ENCODE results near the gene FGGY. TPM values are rescaled to one million over a fixed set of nuclear protein-coding genes. Genes with fewer than 3 reads are reported as not detected.

FGGY gene
- total RNA-seq, 1 experiment from 2014 or later, result 12.0 TPM

DNA sequence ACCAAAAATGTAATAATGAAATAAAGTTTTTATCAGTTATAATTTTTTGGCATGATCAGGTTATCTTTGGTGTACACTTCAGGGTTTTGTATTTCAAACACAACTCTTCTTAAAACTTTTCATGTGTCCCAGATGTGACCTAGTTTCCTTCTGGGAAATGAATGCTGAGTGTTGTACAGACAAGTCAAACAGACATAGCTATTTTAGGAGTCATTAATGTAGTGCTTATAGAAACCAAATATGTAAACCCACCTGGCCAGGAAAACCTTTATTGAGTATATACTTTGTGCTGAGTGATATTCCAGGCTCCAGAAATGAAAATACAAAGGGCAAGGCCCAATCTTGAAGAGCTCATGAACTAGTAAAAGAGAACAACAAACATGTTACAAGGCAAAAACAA, 491.9 kb downstream of the FGGY start (continued):
- TF ChIP-seq, protein P1, sequence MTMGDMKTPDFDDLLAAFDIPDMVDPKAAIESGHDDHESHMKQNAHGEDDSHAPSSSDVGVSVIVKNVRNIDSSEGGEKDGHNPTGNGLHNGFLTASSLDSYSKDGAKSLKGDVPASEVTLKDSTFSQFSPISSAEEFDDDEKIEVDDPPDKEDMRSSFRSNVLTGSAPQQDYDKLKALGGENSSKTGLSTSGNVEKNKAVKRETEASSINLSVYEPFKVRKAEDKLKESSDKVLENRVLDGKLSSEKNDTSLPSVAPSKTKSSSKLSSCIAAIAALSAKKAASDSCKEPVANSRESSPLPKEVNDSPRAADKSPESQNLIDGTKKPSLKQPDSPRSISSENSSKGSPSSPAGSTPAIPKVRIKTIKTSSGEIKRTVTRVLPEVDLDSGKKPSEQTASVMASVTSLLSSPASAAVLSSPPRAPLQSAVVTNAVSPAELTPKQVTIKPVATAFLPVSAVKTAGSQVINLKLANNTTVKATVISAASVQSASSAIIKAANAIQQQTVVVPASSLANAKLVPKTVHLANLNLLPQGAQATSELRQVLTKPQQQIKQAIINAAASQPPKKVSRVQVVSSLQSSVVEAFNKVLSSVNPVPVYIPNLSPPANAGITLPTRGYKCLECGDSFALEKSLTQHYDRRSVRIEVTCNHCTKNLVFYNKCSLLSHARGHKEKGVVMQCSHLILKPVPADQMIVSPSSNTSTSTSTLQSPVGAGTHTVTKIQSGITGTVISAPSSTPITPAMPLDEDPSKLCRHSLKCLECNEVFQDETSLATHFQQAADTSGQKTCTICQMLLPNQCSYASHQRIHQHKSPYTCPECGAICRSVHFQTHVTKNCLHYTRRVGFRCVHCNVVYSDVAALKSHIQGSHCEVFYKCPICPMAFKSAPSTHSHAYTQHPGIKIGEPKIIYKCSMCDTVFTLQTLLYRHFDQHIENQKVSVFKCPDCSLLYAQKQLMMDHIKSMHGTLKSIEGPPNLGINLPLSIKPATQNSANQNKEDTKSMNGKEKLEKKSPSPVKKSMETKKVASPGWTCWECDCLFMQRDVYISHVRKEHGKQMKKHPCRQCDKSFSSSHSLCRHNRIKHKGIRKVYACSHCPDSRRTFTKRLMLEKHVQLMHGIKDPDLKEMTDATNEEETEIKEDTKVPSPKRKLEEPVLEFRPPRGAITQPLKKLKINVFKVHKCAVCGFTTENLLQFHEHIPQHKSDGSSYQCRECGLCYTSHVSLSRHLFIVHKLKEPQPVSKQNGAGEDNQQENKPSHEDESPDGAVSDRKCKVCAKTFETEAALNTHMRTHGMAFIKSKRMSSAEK (CRISPR knock-in tag; IDR thresholded peaks at IDR 0.05; ENCODE audit: borderline replicate concordance), result no peak
- no peak for TF ChIP-seq GRHL2 (CRISPR knock-in tag; IDR thresholded peaks at IDR 0.05; ENCODE audit: insufficient replicate concordance, severe bottlenecking)
- TF ChIP-seq ESRRA (CRISPR knock-in tag; IDR thresholded peaks at IDR 0.05; ENCODE audit: borderline replicate concordance), result no peak
- TF ChIP-seq NR1H2 (CRISPR knock-in tag; IDR thresholded peaks at IDR 0.05), result no peak
- TF ChIP-seq ZNF263 (CRISPR knock-in tag; IDR thresholded peaks at IDR 0.05; ENCODE audit: low read depth), result no peak
- TF ChIP-seq NFE2L1 (CRISPR knock-in tag; IDR thresholded peaks at IDR 0.05), result no peak
- TF ChIP-seq ZBTB21 (CRISPR knock-in tag; IDR thresholded peaks at IDR 0.05; ENCODE audit: borderline replicate concordance), result no peak
- no peak for TF ChIP-seq MYBL2 (CRISPR knock-in tag; IDR thresholded peaks at IDR 0.05)
- TF ChIP-seq, protein P2, sequence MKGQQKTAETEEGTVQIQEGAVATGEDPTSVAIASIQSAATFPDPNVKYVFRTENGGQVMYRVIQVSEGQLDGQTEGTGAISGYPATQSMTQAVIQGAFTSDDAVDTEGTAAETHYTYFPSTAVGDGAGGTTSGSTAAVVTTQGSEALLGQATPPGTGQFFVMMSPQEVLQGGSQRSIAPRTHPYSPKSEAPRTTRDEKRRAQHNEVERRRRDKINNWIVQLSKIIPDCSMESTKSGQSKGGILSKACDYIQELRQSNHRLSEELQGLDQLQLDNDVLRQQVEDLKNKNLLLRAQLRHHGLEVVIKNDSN (CRISPR knock-in tag; IDR thresholded peaks at IDR 0.05), result no peak
- TF ChIP-seq, protein P3, sequence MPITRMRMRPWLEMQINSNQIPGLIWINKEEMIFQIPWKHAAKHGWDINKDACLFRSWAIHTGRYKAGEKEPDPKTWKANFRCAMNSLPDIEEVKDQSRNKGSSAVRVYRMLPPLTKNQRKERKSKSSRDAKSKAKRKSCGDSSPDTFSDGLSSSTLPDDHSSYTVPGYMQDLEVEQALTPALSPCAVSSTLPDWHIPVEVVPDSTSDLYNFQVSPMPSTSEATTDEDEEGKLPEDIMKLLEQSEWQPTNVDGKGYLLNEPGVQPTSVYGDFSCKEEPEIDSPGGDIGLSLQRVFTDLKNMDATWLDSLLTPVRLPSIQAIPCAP (CRISPR knock-in tag; IDR thresholded peaks at IDR 0.05), result no peak
- TF ChIP-seq ZNF121 (CRISPR knock-in tag; IDR thresholded peaks at IDR 0.05), result no peak
- TF ChIP-seq ZNF138 (CRISPR knock-in tag; conservative IDR thresholded peaks at IDR 0.05), result no peak
- no peak for TF ChIP-seq TCF7 (CRISPR knock-in tag; IDR thresholded peaks at IDR 0.05; ENCODE audit: low read depth)
- no peak for TF ChIP-seq TEAD1 (CRISPR knock-in tag; IDR thresholded peaks at IDR 0.05)

DNA sequence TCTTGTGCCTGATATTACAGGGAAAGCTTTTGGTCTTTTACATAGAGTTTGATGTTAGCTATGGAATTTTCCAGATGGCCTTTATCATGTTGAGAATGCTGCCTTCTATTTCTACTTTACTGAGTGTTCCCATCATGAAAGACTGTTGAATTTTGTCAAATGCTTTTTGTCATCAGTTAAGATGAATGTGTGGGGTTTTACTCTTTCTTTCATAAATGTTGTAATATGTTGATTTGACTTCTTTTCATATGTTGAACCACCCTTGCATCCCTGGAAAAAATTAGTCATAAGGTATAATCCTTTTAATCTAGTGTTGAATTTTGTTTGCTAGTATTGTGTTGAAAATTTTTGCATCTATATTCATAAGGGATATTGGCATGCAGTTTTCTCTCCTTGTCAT, 501.7 kb downstream of the FGGY start:
- no peak for ATAC-seq
- no peak for DNase-seq (ENCODE audit: low spot score)
- Mint-ChIP-seq H3K27ac (no peak overlapping the region), H3K36me3 (no peaks in the 10 kb centered on the region), H3K27me3 (ENCODE audit: low read depth) (no peaks in the 10 kb centered on the region), H3K9me3 (peaks cover 8% of the 10 kb centered on the region), H3K4me1 (no peaks in the 10 kb centered on the region), H3K4me3 (no peak overlapping the region)
- POLR2A ChIA-PET, result no interaction called here
- TF ChIP-seq ATF1 (CRISPR knock-in tag; IDR thresholded peaks at IDR 0.05), result no peak
- TF ChIP-seq, protein P3 (CRISPR knock-in tag; IDR thresholded peaks at IDR 0.05), result no peak
- TF ChIP-seq, protein P4, sequence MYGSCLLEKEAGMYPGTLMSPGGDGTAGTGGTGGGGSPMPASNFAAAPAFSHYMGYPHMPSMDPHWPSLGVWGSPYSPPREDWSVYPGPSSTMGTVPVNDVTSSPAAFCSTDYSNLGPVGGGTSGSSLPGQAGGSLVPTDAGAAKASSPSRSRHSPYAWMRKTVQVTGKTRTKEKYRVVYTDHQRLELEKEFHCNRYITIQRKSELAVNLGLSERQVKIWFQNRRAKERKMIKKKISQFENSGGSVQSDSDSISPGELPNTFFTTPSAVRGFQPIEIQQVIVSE (CRISPR knock-in tag; IDR thresholded peaks at IDR 0.05; ENCODE audit: borderline replicate concordance), result no peak
- TF ChIP-seq ZNF263 (CRISPR knock-in tag; IDR thresholded peaks at IDR 0.05; ENCODE audit: low read depth), result no peak
- TF ChIP-seq, protein P5, sequence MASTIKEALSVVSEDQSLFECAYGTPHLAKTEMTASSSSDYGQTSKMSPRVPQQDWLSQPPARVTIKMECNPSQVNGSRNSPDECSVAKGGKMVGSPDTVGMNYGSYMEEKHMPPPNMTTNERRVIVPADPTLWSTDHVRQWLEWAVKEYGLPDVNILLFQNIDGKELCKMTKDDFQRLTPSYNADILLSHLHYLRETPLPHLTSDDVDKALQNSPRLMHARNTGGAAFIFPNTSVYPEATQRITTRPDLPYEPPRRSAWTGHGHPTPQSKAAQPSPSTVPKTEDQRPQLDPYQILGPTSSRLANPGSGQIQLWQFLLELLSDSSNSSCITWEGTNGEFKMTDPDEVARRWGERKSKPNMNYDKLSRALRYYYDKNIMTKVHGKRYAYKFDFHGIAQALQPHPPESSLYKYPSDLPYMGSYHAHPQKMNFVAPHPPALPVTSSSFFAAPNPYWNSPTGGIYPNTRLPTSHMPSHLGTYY (CRISPR knock-in tag; IDR thresholded peaks at IDR 0.05), result no peak
- no peak for TF ChIP-seq TCF7 (CRISPR knock-in tag; IDR thresholded peaks at IDR 0.05; ENCODE audit: low read depth)
- no peak for TF ChIP-seq RORB (CRISPR knock-in tag; IDR thresholded peaks at IDR 0.05)
- TF ChIP-seq SMAD3 (CRISPR knock-in tag; IDR thresholded peaks at IDR 0.05; ENCODE audit: borderline replicate concordance), result no peak
- TF ChIP-seq, protein P6, sequence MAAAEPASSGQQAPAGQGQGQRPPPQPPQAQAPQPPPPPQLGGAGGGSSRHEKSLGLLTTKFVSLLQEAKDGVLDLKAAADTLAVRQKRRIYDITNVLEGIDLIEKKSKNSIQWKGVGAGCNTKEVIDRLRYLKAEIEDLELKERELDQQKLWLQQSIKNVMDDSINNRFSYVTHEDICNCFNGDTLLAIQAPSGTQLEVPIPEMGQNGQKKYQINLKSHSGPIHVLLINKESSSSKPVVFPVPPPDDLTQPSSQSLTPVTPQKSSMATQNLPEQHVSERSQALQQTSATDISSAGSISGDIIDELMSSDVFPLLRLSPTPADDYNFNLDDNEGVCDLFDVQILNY (CRISPR knock-in tag; IDR thresholded peaks at IDR 0.05), result no peak
- no peak for TF ChIP-seq ESRRA (CRISPR knock-in tag; IDR thresholded peaks at IDR 0.05; ENCODE audit: borderline replicate concordance)
- TF ChIP-seq GRHL2 (CRISPR knock-in tag; IDR thresholded peaks at IDR 0.05; ENCODE audit: insufficient replicate concordance, severe bottlenecking), result no peak
- TF ChIP-seq JUN (CRISPR knock-in tag; IDR thresholded peaks at IDR 0.05), result no peak
- no peak for TF ChIP-seq ZNF232 (CRISPR knock-in tag; IDR thresholded peaks at IDR 0.05)
- CTCF ChIA-PET, result no interaction called here

All from WTC11 (cell line).